Spleen (tissue), 7 donors: ENCODE measurements around the gene RIBC2.

Source experiments
- CTCF ChIP-seq, 11 experiments: fragments of 200-600 bp in 7 of 11; fragments of 450-650 bp in 4 of 11; sonication (generic) in 4 of 11; IDR thresholded peaks in 8 of 11; conservative IDR thresholded peaks in 3 of 11; 1 replicate in 7 of 11; 2 replicates in 4 of 11; pipeline versions ENCODE4 v1.4.0 to v1.8.0; 2016 to 2021; ENCODE audit warnings: antibody characterized with exemption in 11 of 11, inconsistent platforms in 4 of 11, mild to moderate bottlenecking in 1 of 11
- POLR2A ChIP-seq, 3 donors: fragments of 450-650 bp; IDR thresholded peaks; one replicate each; pipeline ENCODE4 v1.5.1; 2017; ENCODE audit warnings: antibody characterized with exemption in 3 of 3, mild to moderate bottlenecking in 1 of 3
- POLR2AphosphoS5 ChIP-seq, 3 donors: sonication (generic); formaldehyde crosslinking; IDR thresholded peaks; one replicate each; pipeline ENCODE4 v1.5.1; 2017; ENCODE audit warnings: antibody characterized with exemption in 3 of 3
- donor health status: DM: no; HTN: no; CAD: no; lungs with moderate emphysema.
- donor health status: DM: no; HTN: no; CAD: no.
- donor health status: DM: no; HTN: no; CAD: no.

GRCh38 chr22:45421349-45422055 is 8.0 kb downstream of the RIBC2 start:
- TF ChIP-seq CTCF (IDR thresholded peaks at IDR 0.05 in 8 of 11, conservative IDR thresholded peaks at IDR 0.05 in 3 of 11) (no peak), POLR2A (IDR thresholded peaks at IDR 0.05) (no peak), POLR2AphosphoS5 (IDR thresholded peaks at IDR 0.05) (no peak)
